Activated gamma-delta T cell (primary cell): ENCODE data around the gene PROX2.

Experiments
- DNase-seq: peaks from one replicate; lab custom pipeline; 2025; lab: John Stamatoyannopoulos, UW

PROX2 gene

GRCh38 chr14:74879427-74880182, 3.7 kb upstream of the PROX2 start:
- DNase-seq = no peak

- DNase-seq = no peak
Measured at GRCh38 chr14:74875204-74875603, 741 bp downstream of the PROX2 start.

GRCh38 chr14:74871819-74872218, 4.1 kb downstream of the PROX2 start:
- DNase-seq = no peak

- DNase-seq = no peak
Measured at GRCh38 chr14:74868739-74869138, 7.2 kb downstream of the PROX2 start.

GRCh38 chr14:74867673-74868072, 8.3 kb downstream of the PROX2 start:
- DNase-seq = peak; percentile 9

- DNase-seq = no peak
Measured at GRCh38 chr14:74866708-74867389, 9.1 kb downstream of the PROX2 start.

- DNase-seq = no peak
Measured at GRCh38 chr14:74865156-74865555, 10.8 kb downstream of the PROX2 start.

GRCh38 chr14:74864198-74864597, 11.7 kb downstream of the PROX2 start:
- no peak for DNase-seq

- no peak for DNase-seq
Measured at GRCh38 chr14:74863274-74863673, 12.7 kb downstream of the PROX2 start.

- DNase-seq = no peak
Measured at GRCh38 chr14:74861734-74862090, 14.2 kb downstream of the PROX2 start.

- no peak for DNase-seq
Measured at GRCh38 chr14:74860899-74861733, 14.8 kb downstream of the PROX2 start.

GRCh38 chr14:74859757-74860552, 16.0 kb downstream of the PROX2 start:
- DNase-seq = no peak

GRCh38 chr14:74858022-74858421, 17.9 kb downstream of the PROX2 start:
- no peak for DNase-seq

GRCh38 chr14:74856366-74856765, 19.6 kb downstream of the PROX2 start:
- DNase-seq = no peak

GRCh38 chr14:74855945-74856344, 20.0 kb downstream of the PROX2 start:
- no peak for DNase-seq

- DNase-seq = no peak
Measured at GRCh38 chr14:74855021-74855420, 20.9 kb downstream of the PROX2 start.

- no peak for DNase-seq
Measured at GRCh38 chr14:74853581-74853980, 22.4 kb downstream of the PROX2 start.

- DNase-seq = no peak
Measured at GRCh38 chr14:74852922-74853530, 22.9 kb downstream of the PROX2 start.

GRCh38 chr14:74848768-74849167, 27.2 kb downstream of the PROX2 start:
- DNase-seq = no peak

- DNase-seq = no peak
Measured at GRCh38 chr14:74846968-74847665, 28.8 kb downstream of the PROX2 start.

- DNase-seq = no peak
Measured at GRCh38 chr14:74846168-74846567, 29.8 kb downstream of the PROX2 start.
